Activated T-cell treated with anti-CD3 and anti-CD28 coated beads for 4 hours (primary cell): Measurements from ENCODE around the gene ARHGEF3.
"Not testable (repeated sequence)": the region's sequence is repeated elsewhere in the genome, so short reads cannot be mapped to it uniquely, and the experiment has no call there.

Experiments used
- DNase-seq: peaks from one replicate; pipeline ENCODE4 v3.0.0-alpha.2; 2020

Gene ARHGEF3

GRCh38 chr3:56711344-56711743, 90.4 kb downstream of the ARHGEF3 start:
- no peak for DNase-seq

- not testable (repeated sequence) for DNase-seq
These were observed 94.3 kb downstream of the ARHGEF3 start for GRCh38 chr3:56707412-56707811.

GRCh38 chr3:56706629-56707028, 95.1 kb downstream of the ARHGEF3 start:
- DNase-seq, result no peak

GRCh38 chr3:56704706-56705105, 97.0 kb downstream of the ARHGEF3 start:
- no peak for DNase-seq

- DNase-seq, result peak; percentile 50
These were observed 99.0 kb downstream of the ARHGEF3 start for GRCh38 chr3:56702490-56703315.

- DNase-seq, result no peak
These were observed 101.6 kb downstream of the ARHGEF3 start for GRCh38 chr3:56700151-56700550.

- no peak for DNase-seq
These were observed 106.7 kb downstream of the ARHGEF3 start for GRCh38 chr3:56694867-56695683.

- no peak for DNase-seq
These were observed 108.0 kb downstream of the ARHGEF3 start for GRCh38 chr3:56693750-56694149.

GRCh38 chr3:56692520-56693433, 109.0 kb downstream of the ARHGEF3 start:
- DNase-seq, result not testable (repeated sequence)

- not testable (repeated sequence) for DNase-seq
These were observed 109.8 kb downstream of the ARHGEF3 start for GRCh38 chr3:56692001-56692365.

GRCh38 chr3:56691165-56692000, 110.4 kb downstream of the ARHGEF3 start:
- no peak for DNase-seq

GRCh38 chr3:56689303-56689702, 112.4 kb downstream of the ARHGEF3 start:
- no peak for DNase-seq

- DNase-seq, result no peak
These were observed 113.6 kb downstream of the ARHGEF3 start for GRCh38 chr3:56688191-56688590.

GRCh38 chr3:56684029-56684428, 117.7 kb downstream of the ARHGEF3 start:
- no peak for DNase-seq

GRCh38 chr3:56683122-56683817, 118.5 kb downstream of the ARHGEF3 start, which contains the start of gene TASOR:
Gene TASOR, minus strand, starts transcription at chr3:56683265. Its CDS starts 259 bp downstream, at chr3:56683006.
- DNase-seq, result peak; percentile 82

GRCh38 chr3:56682462-56683121, 119.2 kb downstream of the ARHGEF3 start:
- DNase-seq, result peak; percentile 61

GRCh38 chr3:56681984-56682461, 119.7 kb downstream of the ARHGEF3 start:
- DNase-seq, result no peak

- no peak for DNase-seq
These were observed 121.6 kb downstream of the ARHGEF3 start for GRCh38 chr3:56680054-56680580.
